ENCODE data around the gene PRDM16.

The PRDM16 gene

DNA sequence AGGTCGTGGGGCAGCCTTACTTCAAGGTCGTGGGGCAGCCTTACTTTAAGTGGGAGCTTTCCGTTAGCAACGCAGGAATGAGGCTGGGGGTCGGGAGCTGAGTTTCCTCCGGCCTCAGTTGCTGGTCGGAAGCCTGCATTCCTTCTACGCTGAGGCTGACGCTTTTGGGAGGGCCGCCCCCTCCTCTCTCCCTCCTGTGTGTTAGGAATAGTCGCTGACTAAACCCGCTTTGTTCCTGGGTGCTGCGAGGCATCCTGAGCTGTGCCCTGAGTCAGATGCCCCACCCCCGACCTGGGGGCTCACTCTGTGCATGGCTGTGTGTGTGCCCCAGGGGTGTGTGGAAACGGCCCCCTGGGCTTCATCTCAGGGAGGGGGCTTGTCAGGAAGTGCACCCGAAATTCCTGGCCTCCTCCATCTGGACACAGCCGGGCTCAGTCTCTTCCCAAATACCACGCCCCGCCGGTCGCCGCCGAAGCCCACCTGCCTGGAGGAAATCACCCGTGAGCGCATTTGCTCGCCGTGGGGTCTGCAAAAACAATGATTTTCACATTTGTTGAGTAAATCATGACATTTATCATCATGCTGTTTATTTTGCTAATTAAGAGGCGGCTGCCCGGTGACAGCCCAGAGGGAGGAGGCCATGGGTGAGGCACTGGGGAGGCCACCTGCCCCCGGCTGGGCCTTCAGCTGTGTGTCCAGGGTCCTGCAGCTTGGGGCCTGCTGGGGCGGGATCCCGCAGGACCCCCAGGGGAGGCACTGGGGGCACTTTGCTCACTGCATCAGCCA, 121.4 kb downstream of the PRDM16 start:
- TF ChIP-seq, protein P1, sequence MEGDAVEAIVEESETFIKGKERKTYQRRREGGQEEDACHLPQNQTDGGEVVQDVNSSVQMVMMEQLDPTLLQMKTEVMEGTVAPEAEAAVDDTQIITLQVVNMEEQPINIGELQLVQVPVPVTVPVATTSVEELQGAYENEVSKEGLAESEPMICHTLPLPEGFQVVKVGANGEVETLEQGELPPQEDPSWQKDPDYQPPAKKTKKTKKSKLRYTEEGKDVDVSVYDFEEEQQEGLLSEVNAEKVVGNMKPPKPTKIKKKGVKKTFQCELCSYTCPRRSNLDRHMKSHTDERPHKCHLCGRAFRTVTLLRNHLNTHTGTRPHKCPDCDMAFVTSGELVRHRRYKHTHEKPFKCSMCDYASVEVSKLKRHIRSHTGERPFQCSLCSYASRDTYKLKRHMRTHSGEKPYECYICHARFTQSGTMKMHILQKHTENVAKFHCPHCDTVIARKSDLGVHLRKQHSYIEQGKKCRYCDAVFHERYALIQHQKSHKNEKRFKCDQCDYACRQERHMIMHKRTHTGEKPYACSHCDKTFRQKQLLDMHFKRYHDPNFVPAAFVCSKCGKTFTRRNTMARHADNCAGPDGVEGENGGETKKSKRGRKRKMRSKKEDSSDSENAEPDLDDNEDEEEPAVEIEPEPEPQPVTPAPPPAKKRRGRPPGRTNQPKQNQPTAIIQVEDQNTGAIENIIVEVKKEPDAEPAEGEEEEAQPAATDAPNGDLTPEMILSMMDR (IDR thresholded peaks at IDR 0.05; ENCODE audit: insufficient read depth, missing control alignments), result no peak
- DNase-seq (ENCODE audit: insufficient read length, low spot score), result no peak
- FAIRE-seq, result no peak

DNA sequence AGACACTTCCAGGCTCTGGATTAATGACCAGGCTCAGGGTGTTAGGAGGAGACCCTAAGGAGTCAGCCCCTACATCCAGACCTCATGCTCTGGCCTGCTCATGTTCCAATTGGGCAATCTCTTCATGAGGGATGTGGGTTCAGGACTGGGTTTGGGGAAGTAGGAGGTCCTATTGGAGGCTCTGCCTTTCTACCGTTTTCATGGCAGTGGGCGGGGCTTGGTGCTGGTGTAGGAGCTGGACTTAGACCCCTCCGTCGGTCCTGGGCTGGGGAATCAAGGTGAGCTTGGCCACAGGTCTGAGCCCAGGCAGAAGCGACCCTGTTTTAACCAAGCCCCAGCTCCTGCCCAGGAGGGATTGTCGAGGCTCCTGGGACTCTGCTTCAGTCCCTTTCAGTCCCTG, 123.4 kb downstream of the PRDM16 start:
- DNase-seq (ENCODE audit: insufficient read length, low spot score) (no peak), FAIRE-seq (no peak)
- TF ChIP-seq, protein P1 (IDR thresholded peaks at IDR 0.05; ENCODE audit: insufficient read depth, missing control alignments), result no peak

- TF ChIP-seq, protein P1 (IDR thresholded peaks at IDR 0.05; ENCODE audit: insufficient read depth, missing control alignments), result no peak
- FAIRE-seq (no peak), DNase-seq (ENCODE audit: insufficient read length, low spot score) (no peak)
Observed at GRCh38 chr1:3192825-3193224, 123.8 kb downstream of the PRDM16 start.

DNA sequence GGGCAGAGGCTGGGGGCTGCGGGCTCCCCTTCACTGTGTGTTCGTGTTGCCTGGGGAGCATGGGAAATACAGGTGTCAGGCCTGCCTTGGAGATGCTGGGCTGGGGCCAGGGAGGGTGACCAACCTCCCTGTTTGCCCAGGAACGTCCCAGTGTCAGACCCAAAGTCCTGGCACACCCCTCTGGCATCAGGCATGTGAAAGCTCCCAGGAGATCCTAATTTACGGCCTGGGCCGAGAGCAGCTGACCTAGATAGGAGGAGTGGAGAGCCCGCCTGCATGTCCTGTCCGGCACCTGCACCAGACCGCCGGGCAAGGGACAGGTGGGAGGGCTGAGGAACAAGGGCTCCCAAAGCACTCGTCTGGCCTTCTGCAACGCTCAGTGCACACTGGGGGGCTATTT, 124.8 kb downstream of the PRDM16 start:
- TF ChIP-seq, protein P1 (IDR thresholded peaks at IDR 0.05; ENCODE audit: insufficient read depth, missing control alignments), result no peak
- no peak for FAIRE-seq
- DNase-seq (ENCODE audit: insufficient read length, low spot score), result no peak

- DNase-seq (ENCODE audit: insufficient read length, low spot score), result no peak
- TF ChIP-seq, protein P1 (IDR thresholded peaks at IDR 0.05; ENCODE audit: insufficient read depth, missing control alignments), result no peak
- FAIRE-seq, result no peak
Observed at GRCh38 chr1:3194760-3195479, 125.9 kb downstream of the PRDM16 start.

- FAIRE-seq (no peak), DNase-seq (ENCODE audit: insufficient read length, low spot score) (no peak)
- TF ChIP-seq, protein P1 (IDR thresholded peaks at IDR 0.05; ENCODE audit: insufficient read depth, missing control alignments), result no peak
Observed at GRCh38 chr1:3195480-3195815, 126.4 kb downstream of the PRDM16 start.

DNA sequence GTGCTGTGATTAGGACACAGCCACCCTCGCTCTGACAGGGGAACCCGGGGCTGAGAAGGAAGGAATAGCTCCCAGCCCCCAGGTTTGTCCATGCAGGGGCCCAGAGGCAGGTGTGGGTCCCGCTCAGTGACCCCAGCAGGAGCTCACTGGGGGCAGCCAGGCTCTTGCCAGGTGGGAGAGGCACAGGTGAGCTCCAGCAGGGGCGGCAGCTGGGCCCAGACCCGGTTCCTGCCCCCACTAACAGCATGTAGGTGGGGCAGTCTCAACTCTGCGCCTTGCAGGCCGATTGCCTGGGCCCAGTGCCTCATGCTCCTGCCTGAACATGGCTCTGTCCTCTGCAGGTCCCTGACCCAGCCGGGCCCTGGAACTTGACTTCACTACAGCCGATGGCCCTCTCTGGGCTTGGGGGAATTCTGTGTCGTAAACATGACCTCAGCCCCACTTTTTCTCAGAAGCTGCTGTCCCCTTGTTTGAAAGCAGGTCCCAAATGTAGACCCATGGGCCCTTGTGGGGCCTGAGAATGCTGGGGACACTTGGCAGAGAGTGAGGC, 127.0 kb downstream of the PRDM16 start:
- TF ChIP-seq, protein P1 (IDR thresholded peaks at IDR 0.05; ENCODE audit: insufficient read depth, missing control alignments), result no peak
- no peak for FAIRE-seq
- no peak for DNase-seq (ENCODE audit: insufficient read length, low spot score)
